ENCODE measurements around the gene PCDHGA1. TPM values are rescaled to one million over a fixed set of nuclear protein-coding genes. Genes with fewer than 3 reads are reported as not detected.
"Not testable (repeated sequence)": the region's sequence is repeated elsewhere in the genome, so short reads cannot be mapped to it uniquely, and the experiment has no call there.

Gene PCDHGA1
- total RNA-seq, 4 donors from 2014 or later: 0.26 to 0.38 (median 0.33) TPM

DNA sequence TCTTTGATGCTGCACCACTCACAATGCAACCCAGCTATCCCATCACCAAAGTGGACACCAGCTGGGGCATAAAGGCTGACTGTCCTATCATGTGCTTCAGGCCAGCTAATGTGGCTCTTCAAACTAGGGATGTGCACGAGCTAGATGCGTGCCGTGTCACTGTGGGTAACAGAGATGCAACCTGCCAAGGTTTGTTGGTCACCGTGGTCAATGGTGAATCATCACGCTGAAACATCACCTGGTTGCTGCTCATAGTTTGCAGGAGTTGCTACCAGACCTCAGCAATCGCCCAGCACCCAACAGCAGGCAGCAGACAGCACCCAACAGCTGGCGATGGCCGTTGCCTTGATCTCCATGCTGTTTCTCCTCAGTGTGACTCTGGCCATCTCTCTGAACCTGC, 2.1 kb upstream of the PCDHGA1 start:
- H3K4me1 ChIP-seq: no peaks in the 10 kb centered on the region
- H3K27ac ChIP-seq: no peak overlapping the region
- peaks cover 34% of the 10 kb centered on the region for H3K27me3 ChIP-seq
- 100% methylated on average over 2 of the region's 8 CpGs for WGBS
- peaks cover 43% of the 10 kb centered on the region for H3K9me3 ChIP-seq
- no peak for DNase-seq (ENCODE audit: low spot score in 2 of 2)
- no peak overlapping the region for H3K4me3 ChIP-seq
- no peaks in the 10 kb centered on the region for H3K36me3 ChIP-seq
- TF ChIP-seq POLR2A (IDR thresholded peaks at IDR 0.05): no peak
- TF ChIP-seq, protein P1, sequence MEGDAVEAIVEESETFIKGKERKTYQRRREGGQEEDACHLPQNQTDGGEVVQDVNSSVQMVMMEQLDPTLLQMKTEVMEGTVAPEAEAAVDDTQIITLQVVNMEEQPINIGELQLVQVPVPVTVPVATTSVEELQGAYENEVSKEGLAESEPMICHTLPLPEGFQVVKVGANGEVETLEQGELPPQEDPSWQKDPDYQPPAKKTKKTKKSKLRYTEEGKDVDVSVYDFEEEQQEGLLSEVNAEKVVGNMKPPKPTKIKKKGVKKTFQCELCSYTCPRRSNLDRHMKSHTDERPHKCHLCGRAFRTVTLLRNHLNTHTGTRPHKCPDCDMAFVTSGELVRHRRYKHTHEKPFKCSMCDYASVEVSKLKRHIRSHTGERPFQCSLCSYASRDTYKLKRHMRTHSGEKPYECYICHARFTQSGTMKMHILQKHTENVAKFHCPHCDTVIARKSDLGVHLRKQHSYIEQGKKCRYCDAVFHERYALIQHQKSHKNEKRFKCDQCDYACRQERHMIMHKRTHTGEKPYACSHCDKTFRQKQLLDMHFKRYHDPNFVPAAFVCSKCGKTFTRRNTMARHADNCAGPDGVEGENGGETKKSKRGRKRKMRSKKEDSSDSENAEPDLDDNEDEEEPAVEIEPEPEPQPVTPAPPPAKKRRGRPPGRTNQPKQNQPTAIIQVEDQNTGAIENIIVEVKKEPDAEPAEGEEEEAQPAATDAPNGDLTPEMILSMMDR (IDR thresholded peaks at IDR 0.05): no peak

DNA sequence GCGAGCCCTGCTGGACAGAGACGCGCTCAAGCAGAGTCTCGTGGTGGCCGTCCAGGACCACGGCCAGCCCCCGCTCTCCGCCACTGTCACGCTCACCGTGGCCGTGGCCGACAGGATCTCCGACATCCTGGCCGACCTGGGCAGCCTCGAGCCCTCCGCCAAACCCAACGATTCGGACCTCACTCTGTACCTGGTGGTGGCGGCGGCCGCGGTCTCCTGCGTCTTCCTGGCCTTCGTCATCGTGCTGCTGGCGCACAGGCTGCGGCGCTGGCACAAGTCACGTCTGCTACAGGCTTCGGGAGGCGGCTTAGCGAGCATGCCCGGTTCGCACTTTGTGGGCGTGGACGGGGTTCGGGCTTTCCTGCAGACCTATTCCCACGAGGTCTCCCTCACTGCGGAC, 2.3 kb downstream of the PCDHGA1 start:
- H3K27ac ChIP-seq; H3K36me3 ChIP-seq; DNase-seq (ENCODE audit: low spot score in 2 of 2); H3K4me1 ChIP-seq; H3K4me3 ChIP-seq: not testable (repeated sequence)
- 25% methylated on average over 9 of the region's 39 CpGs for WGBS
- peaks cover 46% of the 10 kb centered on the region for H3K27me3 ChIP-seq
- peaks cover 33% of the 10 kb centered on the region for H3K9me3 ChIP-seq

DNA sequence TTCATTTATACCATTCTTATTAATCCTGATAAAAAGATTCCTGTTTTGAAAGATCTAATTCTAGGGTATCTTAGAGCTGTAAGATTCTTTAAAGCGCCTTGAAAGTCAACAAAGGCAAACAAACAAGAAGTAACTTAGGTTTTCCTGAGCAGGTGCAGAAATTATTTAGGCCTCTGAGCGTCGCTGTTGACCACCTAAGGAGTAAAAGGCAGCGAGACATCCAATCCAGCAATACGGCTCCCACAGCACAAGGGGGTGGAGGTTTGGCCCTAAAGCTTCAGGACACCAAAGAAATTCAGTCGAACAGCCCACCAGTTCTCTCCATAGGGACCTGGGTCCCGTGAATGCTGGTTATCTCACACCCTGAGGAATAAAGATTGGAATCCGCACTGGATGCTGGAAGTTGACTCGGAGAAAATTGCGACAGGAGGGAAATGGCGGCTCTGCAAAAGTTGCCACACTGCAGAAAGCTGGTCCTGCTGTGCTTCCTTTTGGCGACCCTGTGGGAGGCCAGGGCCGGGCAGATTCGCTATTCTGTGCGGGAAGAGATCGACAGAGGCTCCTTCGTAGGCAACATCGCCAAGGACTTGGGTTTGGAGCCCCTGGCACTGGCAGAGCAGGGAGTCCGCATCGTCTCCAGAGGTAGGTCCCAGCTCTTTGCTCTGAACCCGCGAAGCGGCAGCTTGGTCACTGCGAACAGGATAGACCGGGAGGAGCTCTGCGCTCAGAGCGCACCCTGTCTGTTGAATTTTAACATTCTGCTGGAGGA, 8.4 kb downstream of the PCDHGA1 start, which contains the start of gene PCDHGA2:
PCDHGA2 (plus strand) TSS at position 223 of the 769 bp plus-strand sequence.
- peak within 1 kb of the TSS; percentile 37 for H3K4me3 ChIP-seq
- H3K27ac ChIP-seq: no peak within 1 kb of the TSS
- H3K36me3 ChIP-seq: no peaks in the 10 kb centered on the region
- peaks cover 4% of the 10 kb centered on the region for H3K4me1 ChIP-seq
- TF ChIP-seq, protein P1 (IDR thresholded peaks at IDR 0.05): peak in 1 of 2 donors; percentile 1
- TF ChIP-seq EP300 (IDR thresholded peaks at IDR 0.05): no peak
- WGBS: 15% methylated on average over 22 of the region's 27 CpGs
- H3K27me3 ChIP-seq: peaks cover 24% of the 10 kb centered on the region
- peaks cover 22% of the 10 kb centered on the region for H3K9me3 ChIP-seq
- no peak for DNase-seq (ENCODE audit: low spot score in 2 of 2)

- H3K4me3 ChIP-seq; H3K27ac ChIP-seq; DNase-seq (ENCODE audit: low spot score in 2 of 2); H3K36me3 ChIP-seq; H3K4me1 ChIP-seq: not testable (repeated sequence)
- Histone ChIP-seq H3K9me3 (peaks cover 35% of the 10 kb centered on the region), H3K27me3 (peaks cover 16% of the 10 kb centered on the region)
- WGBS: 69% methylated on average over 11 of the region's 45 CpGs
Measured at GRCh38 chr5:141340781-141341354, 10.6 kb downstream of the PCDHGA1 start.

DNA sequence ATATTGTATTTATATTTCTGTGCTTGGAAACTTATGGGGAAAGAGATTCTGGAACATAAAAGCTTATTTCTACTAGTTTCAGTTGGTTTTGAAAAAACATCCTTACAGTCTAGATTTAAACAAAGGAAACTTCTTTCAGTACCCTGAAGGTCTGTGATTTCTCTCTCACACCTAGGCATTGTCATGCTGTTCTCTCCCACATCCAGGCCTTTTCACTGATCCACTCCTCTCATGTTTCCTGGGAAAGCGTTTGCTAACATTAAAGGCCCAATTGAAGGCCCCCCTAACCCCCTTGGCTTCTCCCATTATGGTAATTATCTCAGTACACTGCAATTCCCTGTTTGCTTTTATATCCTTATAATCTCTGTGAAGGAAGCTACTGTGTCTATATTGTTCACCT, 12.5 kb downstream of the PCDHGA1 start:
- Histone ChIP-seq H3K9me3 (peaks cover 31% of the 10 kb centered on the region), H3K27me3 (peaks cover 12% of the 10 kb centered on the region), H3K36me3 (no peaks in the 10 kb centered on the region), H3K4me1 (peaks cover 4% of the 10 kb centered on the region), H3K4me3 (no peak overlapping the region), H3K27ac (no peak overlapping the region)
- 28% methylated on average over 1 of the region's 1 CpG for WGBS
- TF ChIP-seq POLR2AphosphoS5 (IDR thresholded peaks at IDR 0.05) (no peak), EP300 (IDR thresholded peaks at IDR 0.05) (no peak), POLR2A (IDR thresholded peaks at IDR 0.05) (no peak)
- TF ChIP-seq, protein P1 (IDR thresholded peaks at IDR 0.05): no peak
- DNase-seq (ENCODE audit: low spot score in 2 of 2): no peak

- Histone ChIP-seq H3K36me3 (no peaks in the 10 kb centered on the region), H3K9me3 (peaks cover 26% of the 10 kb centered on the region), H3K27me3 (peaks cover 8% of the 10 kb centered on the region), H3K4me1 (peaks cover 4% of the 10 kb centered on the region), H3K27ac (no peak within 1 kb of the TSS), H3K4me3 (peak within 1 kb of the TSS; percentile 17)
- WGBS: 27% methylated on average over 9 of the region's 9 CpGs
- TF ChIP-seq, protein P1 (IDR thresholded peaks at IDR 0.05): no peak
- no peak for TF ChIP-seq POLR2AphosphoS5 (IDR thresholded peaks at IDR 0.05)
- no peak for TF ChIP-seq EP300 (IDR thresholded peaks at IDR 0.05)
- no peak for TF ChIP-seq POLR2A (IDR thresholded peaks at IDR 0.05)
- no peak for DNase-seq (ENCODE audit: low spot score in 2 of 2)
Measured at GRCh38 chr5:141343242-141343952, 13.1 kb downstream of the PCDHGA1 start, which contains the start of gene PCDHGA3. Gene PCDHGA3 (plus strand): TSS chr5:141343829. CDS start chr5:141344034, 205 bp downstream.
